ENCODE measurements around the gene HELT.

DNA sequence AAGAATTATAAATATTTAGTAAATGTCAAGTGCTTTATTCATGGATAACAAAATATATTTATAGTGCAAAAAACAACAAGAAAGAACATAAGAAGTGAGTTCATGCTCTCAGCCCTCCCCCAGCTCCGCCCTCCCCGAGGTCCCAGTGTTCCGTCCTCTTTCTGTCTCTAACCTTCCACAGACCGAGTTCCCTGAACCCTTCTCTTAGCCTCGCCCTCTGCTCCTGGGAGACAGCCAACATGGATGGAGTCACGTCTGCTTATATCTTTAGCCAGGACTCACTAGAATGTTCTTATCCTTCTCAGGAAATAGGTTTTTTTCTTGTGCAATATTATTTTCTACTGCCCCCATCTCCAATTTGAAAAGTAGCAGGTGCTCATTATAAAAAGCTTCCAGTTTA, 40.1 kb upstream of the HELT start:
- TF ChIP-seq, protein P1, sequence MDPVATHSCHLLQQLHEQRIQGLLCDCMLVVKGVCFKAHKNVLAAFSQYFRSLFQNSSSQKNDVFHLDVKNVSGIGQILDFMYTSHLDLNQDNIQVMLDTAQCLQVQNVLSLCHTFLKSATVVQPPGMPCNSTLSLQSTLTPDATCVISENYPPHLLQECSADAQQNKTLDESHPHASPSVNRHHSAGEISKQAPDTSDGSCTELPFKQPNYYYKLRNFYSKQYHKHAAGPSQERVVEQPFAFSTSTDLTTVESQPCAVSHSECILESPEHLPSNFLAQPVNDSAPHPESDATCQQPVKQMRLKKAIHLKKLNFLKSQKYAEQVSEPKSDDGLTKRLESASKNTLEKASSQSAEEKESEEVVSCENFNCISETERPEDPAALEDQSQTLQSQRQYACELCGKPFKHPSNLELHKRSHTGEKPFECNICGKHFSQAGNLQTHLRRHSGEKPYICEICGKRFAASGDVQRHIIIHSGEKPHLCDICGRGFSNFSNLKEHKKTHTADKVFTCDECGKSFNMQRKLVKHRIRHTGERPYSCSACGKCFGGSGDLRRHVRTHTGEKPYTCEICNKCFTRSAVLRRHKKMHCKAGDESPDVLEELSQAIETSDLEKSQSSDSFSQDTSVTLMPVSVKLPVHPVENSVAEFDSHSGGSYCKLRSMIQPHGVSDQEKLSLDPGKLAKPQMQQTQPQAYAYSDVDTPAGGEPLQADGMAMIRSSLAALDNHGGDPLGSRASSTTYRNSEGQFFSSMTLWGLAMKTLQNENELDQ (tag by site-specific recombination; IDR thresholded peaks at IDR 0.05; ENCODE audit: low read depth) = no peak
- TF ChIP-seq ZBTB21 (tag by site-specific recombination; IDR thresholded peaks at IDR 0.05) = no peak
- TF ChIP-seq ZNF175 (tag by site-specific recombination; IDR thresholded peaks at IDR 0.05) = no peak
- TF ChIP-seq, protein P2, sequence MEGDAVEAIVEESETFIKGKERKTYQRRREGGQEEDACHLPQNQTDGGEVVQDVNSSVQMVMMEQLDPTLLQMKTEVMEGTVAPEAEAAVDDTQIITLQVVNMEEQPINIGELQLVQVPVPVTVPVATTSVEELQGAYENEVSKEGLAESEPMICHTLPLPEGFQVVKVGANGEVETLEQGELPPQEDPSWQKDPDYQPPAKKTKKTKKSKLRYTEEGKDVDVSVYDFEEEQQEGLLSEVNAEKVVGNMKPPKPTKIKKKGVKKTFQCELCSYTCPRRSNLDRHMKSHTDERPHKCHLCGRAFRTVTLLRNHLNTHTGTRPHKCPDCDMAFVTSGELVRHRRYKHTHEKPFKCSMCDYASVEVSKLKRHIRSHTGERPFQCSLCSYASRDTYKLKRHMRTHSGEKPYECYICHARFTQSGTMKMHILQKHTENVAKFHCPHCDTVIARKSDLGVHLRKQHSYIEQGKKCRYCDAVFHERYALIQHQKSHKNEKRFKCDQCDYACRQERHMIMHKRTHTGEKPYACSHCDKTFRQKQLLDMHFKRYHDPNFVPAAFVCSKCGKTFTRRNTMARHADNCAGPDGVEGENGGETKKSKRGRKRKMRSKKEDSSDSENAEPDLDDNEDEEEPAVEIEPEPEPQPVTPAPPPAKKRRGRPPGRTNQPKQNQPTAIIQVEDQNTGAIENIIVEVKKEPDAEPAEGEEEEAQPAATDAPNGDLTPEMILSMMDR (tag by site-specific recombination; IDR thresholded peaks at IDR 0.05) = no peak
- TF ChIP-seq MYNN (tag by site-specific recombination; IDR thresholded peaks at IDR 0.05; ENCODE audit: borderline replicate concordance) = no peak
- no peak for TF ChIP-seq ZNF121 (tag by site-specific recombination; IDR thresholded peaks at IDR 0.05)
- TF ChIP-seq ZNF274 (IDR thresholded peaks at IDR 0.05; ENCODE audit: low read length) = no peak
- no peak for TF ChIP-seq ZNF274 (tag by site-specific recombination; IDR thresholded peaks at IDR 0.05; ENCODE audit: borderline replicate concordance)
- TF ChIP-seq ZFP37 (tag by site-specific recombination; IDR thresholded peaks at IDR 0.05) = no peak
- no peak for TF ChIP-seq OVOL3 (tag by site-specific recombination; IDR thresholded peaks at IDR 0.05)
- TF ChIP-seq ZIC2 (tag by site-specific recombination; IDR thresholded peaks at IDR 0.05) = no peak

All from HEK293 (cell line).